Measurements from ENCODE around the gene APCDD1. TPM values are rescaled to one million over a fixed set of nuclear protein-coding genes. Genes with fewer than 3 reads are reported as not detected.
A peak's percentile ranks its signal among the peaks of the same experiment; 100 is the strongest.

The APCDD1 gene
- total and polyA plus RNA-seq, 2 of the 13 experiments (the other 11 are each of a cell fraction or from before 2014, with no cell fraction given), result 2.1 to 8.6 TPM

- TF ChIP-seq ARID4A (CRISPR knock-in tag; IDR thresholded peaks at IDR 0.05; ENCODE audit: borderline replicate concordance), result no peak; the same call in 1 of the 2 replicates
- TF ChIP-seq ZNF7 (CRISPR knock-in tag; IDR thresholded peaks at IDR 0.05), result no peak
- no peak for TF ChIP-seq ERF (CRISPR knock-in tag; IDR thresholded peaks at IDR 0.05)
- TF ChIP-seq NR2F1 (CRISPR knock-in tag; IDR thresholded peaks at IDR 0.05), result no peak
- no peak for TF ChIP-seq RBM39 (IDR thresholded peaks at IDR 0.05; ENCODE audit: low read depth, low read length, poor library complexity, severe bottlenecking)
- no peak for TF ChIP-seq ZBTB46 (CRISPR knock-in tag; IDR thresholded peaks at IDR 0.05; ENCODE audit: borderline replicate concordance)
- no peak for TF ChIP-seq FOXC1 (CRISPR knock-in tag; IDR thresholded peaks at IDR 0.05; ENCODE audit: borderline replicate concordance)
- TF ChIP-seq PAXIP1 (CRISPR knock-in tag; conservative IDR thresholded peaks at IDR 0.05), result no peak
- TF ChIP-seq CEBPG (CRISPR knock-in tag; IDR thresholded peaks at IDR 0.05), result peak; percentile 22; the same call in 1 of the 2 replicates
- no peak for TF ChIP-seq ZBTB8A (CRISPR knock-in tag; IDR thresholded peaks at IDR 0.05; ENCODE audit: borderline replicate concordance, low read depth)
- no peak for TF ChIP-seq TFDP2 (CRISPR knock-in tag; IDR thresholded peaks at IDR 0.05)
- peak; percentile 45; the same call in 1 of the 2 replicates for TF ChIP-seq FOSL2 (CRISPR knock-in tag; IDR thresholded peaks at IDR 0.05)
- TF ChIP-seq ZNF710 (CRISPR knock-in tag; IDR thresholded peaks at IDR 0.05; ENCODE audit: borderline replicate concordance), result no peak
- TF ChIP-seq ZBTB21 (CRISPR knock-in tag; IDR thresholded peaks at IDR 0.05), result peak; percentile 43; the same call in 1 of the 2 replicates
- no peak for TF ChIP-seq HMG20B (CRISPR knock-in tag; conservative IDR thresholded peaks at IDR 0.05)
These were observed 36.1 kb downstream of the APCDD1 start (continued) for GRCh38 chr18:10490401-10491165.

Measured in HepG2 (cell line).